HPDE6-E6E7 (cell line): ENCODE data around the gene AVEN.
"Not testable (repeated sequence)": the region's sequence is repeated elsewhere in the genome, so short reads cannot be mapped to it uniquely, and the experiment has no call there.

Experiments
- DNase-seq: peaks from one replicate; pipeline ENCODE4 v3.0.0; 2011; ENCODE audit warnings: missing footprints; ENCODE audit errors: extremely low spot score

Gene AVEN

DNA sequence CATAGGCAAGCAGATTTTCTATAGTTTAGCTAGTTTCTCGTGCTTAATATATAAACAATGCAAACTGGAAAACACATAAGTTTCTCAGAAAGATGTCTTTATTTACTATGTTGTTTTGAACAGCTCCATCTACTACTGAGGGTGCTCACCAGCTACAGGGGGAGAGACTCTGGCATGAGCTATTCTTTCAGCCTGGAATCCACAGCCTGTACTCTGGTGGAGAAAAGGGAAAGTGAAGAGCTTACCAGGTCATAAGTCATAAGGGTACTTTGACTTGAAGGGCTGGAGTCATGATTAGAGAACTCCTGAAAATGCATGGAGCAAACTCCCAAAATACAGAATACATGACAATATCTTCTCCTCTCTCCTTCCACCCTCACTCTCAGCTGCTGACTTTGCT, 4.4 kb upstream of the AVEN start:
- DNase-seq = no peak

- no peak for DNase-seq
Measured at GRCh38 chr15:34039790-34040113, 748 bp upstream of the AVEN start.

DNA sequence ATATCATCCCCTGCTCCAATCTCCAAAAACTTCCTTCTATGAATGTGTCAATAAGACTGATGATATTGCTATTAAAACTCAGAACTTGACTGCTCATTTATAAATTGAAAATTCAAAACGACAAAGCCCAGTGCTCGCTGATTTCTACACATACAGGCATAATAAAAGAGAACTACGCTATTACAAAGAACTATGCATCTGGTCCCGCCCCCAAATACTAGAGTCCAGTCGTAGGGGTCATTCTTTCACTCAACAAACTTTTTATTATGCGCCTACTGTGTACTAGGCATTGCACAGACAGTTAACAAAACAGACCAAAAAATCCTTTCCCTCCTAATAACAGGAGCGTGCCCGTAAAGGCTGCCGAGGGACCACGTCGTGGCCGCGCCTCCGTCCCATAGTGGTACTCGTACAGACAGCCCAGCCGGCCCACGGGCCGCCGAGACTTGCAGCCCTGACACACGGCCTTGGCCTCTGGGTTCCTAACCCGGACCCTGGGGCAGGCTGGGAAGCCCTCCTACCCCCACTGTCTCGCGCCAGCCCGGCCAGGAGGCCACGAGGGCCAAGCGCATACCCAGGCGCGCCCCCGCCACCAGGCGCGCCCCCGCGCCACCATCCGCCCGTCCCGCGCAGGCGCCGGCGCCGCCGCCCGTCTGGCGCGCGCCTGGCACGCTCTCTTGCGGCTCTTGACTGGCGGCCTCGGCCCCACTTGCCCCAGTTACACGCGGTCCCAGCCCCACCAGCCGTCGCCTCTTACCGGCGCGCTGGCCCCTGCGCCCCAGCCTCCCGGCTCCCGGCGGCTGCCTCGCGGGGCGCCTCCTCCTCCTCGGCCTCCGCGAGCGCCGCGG, 757 bp downstream of the AVEN start:
- DNase-seq = peak; percentile 43

GRCh38 chr15:34031987-34032760, 6.8 kb downstream of the AVEN start:
- DNase-seq = no peak

GRCh38 chr15:34027606-34028005, 11.4 kb downstream of the AVEN start:
- no peak for DNase-seq

GRCh38 chr15:34025252-34025651, 13.8 kb downstream of the AVEN start:
- no peak for DNase-seq

DNA sequence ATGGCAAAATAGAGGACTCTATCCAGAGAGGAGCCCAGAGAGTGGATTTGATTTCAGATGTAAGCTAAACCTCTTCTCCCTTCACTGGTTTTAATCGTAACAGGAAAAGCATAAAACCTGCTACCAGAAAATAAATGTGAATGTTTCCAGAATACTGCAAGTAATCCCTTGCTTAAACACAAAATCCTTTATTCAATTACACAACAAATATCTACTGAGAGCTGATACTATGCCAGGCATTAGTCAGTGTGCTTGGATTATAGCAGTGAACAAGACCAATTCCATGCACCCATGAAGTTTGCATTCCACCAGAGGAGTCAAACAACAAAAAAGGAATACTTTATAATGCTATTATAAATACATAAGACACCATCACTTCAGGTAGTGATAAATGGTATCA, 15.1 kb downstream of the AVEN start:
- no peak for DNase-seq

GRCh38 chr15:34019369-34019990, 19.5 kb downstream of the AVEN start:
- DNase-seq = no peak

DNA sequence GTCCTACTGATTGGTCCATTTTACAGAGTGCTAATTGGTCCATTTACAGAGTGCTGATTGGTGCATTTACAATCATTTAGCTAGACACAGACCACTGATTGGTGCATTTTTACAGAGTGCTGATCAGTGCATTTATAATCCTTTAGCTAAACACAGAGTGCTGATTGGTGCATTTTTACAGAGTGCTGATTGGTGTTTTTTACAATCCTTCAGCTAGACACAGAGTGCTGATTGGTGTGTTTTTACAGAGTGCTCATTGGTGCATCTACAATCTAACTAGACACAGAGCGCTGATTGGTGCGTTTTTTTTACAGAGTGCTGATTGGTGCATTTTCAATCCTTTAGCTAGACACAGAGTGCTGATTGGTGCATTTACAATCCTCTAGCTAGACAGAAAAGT, 20.3 kb downstream of the AVEN start:
- DNase-seq = not testable (repeated sequence)

GRCh38 chr15:34018021-34018645, 20.9 kb downstream of the AVEN start:
- no peak for DNase-seq

DNA sequence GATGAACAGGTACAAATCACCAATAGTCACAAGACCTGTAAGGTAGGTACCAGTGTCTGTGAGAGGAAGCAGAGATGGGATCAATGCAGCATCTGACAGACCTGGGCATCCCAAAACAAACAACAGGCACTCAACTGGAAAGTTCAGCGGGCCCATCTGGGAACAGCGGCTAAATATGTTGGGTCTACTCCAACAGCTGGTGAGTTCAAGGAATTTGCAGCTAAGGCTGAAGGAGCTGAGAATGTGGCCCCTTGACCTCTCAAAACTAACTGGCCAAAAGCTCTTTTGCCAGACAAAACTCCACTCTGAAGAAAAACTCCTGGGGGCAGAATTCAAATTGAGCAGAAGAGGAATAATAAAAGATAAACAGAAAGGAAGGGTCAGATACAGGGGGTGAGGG, 24.4 kb downstream of the AVEN start:
- no peak for DNase-seq

DNA sequence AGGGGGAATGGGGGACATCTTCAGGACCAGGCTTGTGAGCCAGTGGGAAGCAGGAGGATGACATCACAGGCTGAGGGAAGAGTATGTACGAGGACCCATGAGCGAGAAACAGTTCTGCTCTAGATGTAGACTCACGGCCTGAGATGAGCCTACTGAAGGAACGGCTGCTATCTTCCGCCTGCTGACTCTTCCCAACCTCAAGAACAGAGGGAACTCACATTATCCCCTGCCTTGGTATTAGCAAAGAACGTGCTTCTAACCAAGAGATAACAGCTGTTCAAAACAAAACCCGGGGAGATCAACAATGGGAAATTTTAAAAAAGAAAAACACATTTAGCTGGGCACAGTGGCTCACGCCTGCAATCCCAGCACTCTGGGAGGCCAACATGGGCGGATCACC, 25.3 kb downstream of the AVEN start:
- DNase-seq = no peak

GRCh38 chr15:34012461-34013028, 26.5 kb downstream of the AVEN start:
- no peak for DNase-seq

DNA sequence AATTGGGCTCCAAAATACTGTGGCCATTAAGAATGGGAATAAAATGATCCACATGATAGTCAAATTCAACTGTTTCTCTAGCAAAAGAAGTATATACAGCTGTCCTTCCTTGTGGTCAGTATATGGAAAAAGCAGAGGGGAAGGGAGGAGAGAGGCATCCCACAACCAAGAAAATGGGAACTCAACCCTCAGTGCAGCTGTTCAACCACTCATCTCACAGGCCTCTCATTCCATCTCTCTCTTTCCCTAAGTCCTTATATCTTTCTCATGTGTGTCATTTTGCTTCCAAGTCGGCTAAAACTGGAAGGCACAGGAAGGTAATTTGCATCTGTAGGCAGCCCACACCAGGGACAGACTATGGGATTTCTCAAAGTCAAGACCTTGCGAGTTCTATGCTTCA, 27.5 kb downstream of the AVEN start:
- no peak for DNase-seq

DNA sequence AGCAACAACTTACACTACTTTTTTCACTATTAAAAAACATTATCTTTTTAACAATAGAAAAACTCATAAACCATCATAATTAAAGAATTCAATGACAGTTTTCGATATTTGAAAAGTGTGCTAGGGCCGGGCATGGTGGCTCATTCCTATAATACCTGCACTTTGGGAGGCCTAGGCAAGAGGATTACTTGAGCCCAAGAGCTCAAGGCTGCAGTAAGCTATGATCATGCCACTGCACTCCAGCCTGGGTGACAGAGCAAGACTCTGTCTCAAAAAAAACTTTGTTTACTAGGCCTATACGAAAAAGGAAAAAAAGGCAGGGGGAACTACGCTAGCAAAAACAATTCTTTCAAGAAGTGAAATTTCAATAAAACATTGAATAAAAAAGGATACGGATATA, 28.1 kb downstream of the AVEN start:
- no peak for DNase-seq

DNA sequence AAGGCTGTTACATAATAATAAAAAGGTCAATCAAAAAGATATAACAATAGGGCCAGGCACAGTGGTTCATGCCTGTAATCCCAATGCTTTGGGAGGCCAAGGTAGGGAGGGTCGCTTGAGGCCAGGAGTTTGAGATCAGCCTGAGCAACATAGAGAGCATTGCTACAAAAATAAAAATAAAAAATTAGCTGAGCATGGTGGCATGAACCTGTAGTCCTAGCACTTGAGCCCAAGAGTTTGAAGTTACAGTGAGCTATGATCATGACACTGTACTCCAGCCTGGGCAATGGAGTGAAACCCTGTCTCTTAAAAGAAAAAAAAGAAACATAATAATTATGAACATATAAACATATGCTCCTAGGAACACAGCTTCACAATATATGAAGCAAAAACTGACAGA, 29.3 kb downstream of the AVEN start:
- DNase-seq = no peak

GRCh38 chr15:34006381-34006780, 32.6 kb downstream of the AVEN start:
- no peak for DNase-seq

- peak; percentile 6 for DNase-seq
Measured at GRCh38 chr15:34001536-34001935, 37.5 kb downstream of the AVEN start.

DNA sequence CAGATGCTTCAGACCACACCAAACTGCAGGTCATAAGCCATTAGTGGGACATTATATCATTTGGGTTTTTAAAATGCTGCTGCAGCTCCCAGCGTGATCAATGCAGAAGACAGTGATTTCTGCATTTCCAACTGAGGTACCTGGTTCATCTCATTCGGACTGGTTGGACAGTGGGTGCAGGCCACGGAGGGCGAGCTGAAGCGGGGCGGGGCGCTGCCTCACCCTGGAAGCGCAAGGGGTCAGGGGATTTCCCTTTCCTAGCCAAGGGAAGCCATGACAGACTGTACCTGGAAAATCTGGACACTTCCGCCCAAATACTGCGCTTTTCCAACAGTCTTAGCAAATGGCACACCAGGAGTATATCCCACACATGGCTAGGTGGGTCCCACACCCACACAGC, 43.3 kb downstream of the AVEN start:
- not testable (repeated sequence) for DNase-seq

GRCh38 chr15:33994005-33994615, 44.9 kb downstream of the AVEN start:
- DNase-seq = no peak

- no peak for DNase-seq
Measured at GRCh38 chr15:33988384-33988783, 50.6 kb downstream of the AVEN start.

DNA sequence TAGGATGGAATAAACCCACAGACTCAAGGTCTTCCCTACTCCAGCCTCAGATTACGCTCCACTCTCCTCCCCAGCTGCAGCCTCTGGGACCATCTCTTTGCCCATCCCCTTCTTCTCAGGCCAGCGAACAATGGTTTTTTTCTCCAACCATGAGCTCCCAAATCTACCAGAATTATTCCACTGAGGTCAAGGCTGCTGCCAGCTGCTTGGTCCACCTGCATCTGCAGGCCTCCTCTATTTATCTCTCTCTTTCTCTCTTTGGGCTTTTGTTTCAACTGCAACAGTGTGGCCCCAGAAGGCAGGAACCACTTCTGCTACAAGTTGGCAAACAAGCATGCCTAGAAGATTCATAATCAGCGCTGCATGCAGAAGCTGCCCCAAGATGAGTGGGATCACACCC, 51.6 kb downstream of the AVEN start:
- no peak for DNase-seq
